Activated CD4-positive, alpha-beta T cell treated with anti-CD3 and anti-CD28 coated beads, Interleukin-2, amount 50 U/mL, for 24 hours (primary cell): Measurements from ENCODE around the gene SUGCT.

Experiments
- DNase-seq, 2 donors: peaks; one replicate each; pipeline ENCODE4 v3.0.0-alpha.2; 2020; ENCODE audit warnings: low read depth in 1 of 2, low spot score in 1 of 2

The SUGCT gene

DNA sequence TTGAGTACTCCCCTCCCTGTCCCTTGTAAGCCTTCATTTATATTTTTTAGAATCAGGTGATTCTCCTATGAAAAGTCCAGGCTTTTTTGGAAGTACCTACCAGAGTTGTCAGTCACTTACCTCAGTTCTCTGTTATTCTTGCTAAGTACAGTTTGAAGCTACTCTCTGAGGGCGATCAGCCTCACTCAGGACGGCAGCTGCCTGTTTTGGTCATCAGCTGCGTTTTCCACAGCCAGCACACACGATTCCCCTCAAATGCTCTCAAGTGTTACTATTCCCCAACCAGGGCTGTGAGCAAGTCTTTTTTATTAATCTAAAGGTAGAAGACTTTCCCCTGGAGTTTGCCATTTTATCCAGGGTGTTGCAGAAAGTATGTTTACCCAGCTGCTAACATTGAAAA, 328.6 kb downstream of the SUGCT start:
- no peak for DNase-seq

DNA sequence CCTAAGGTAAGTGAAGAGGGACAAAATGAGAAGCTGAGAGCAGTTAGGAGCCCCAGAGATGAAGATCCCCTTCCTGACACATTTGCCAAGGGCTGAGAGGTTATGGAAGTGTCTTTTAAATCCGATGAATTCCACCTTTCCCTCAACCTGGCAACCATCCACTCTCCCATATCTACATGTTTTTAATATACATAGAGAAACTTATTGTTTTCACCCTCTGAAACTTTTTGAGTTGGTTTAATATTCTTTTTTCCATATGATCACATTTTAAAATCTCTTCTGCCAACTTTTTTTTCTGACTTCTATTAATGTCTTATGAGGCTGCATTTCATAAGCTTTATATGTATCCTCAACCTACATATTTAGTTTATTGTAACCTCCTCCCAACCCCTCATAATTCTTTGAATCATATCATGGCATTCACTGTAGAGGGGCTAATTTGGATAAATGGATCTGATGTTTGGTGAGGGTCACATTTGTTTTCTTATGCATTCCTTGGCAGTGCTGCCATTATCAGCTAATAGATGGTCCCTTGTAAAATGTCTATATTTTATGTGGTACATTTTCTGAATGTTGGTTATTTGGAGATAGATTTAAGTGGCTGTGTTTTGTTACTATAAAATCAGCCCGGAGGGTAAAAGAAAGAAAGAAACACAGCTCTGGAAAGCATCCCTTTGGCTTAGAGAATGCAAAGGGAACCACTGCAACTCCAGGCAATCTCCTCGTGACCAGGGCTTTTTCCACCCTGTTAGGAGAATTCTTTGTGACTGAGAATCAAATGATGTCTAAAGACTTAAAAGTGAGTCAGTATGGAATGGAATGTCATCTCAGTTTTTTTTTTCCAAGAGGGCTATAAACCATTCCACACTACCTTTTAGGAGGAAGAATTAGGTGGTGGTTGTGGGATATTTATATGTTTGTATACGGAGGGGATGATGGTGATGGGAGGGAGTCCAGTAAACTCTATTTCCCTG, 334.4 kb downstream of the SUGCT start:
- DNase-seq = no peak

DNA sequence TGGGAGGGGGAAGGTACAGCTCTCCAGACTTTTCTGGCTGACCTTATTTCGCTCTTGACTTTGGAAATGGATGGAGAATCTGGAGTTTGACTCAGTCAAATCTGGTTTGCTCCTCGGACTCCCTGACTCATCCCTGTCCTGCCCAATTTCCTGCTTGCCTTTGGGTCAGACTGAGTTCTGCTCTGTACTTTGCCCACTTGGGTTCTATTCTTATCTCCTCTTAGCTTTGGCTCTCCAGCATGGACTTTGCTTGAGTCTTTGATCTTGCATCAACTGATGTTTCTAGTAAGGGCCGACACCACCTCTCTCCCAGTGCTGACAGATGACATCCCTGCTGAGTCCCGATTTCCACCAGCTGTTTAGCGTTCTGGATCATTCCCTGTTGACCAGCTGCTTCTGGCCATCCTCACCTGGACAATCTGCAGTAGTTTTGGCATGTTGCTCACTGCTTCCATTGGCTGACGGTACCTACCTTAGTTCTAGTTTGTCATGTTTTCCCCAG, 335.3 kb downstream of the SUGCT start:
- DNase-seq = no peak

DNA sequence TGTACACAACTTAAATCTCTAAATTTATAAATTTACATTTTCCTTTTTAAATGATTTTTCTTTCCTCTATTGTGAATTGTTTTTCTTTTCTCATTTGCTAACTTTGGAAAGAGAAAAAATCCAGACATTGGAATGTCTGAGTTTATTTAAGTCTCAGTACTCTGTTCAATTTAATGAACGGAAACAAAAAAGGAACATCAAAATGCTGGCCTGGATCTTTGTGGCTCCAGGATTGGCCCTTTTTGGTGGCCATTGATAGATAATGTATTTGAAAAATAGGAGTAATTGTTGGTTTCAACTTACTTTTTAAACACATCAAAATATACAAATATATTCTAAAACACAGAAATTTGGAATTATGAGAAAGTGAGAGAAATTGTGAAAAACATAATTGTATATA, 336.0 kb downstream of the SUGCT start:
- no peak for DNase-seq

DNA sequence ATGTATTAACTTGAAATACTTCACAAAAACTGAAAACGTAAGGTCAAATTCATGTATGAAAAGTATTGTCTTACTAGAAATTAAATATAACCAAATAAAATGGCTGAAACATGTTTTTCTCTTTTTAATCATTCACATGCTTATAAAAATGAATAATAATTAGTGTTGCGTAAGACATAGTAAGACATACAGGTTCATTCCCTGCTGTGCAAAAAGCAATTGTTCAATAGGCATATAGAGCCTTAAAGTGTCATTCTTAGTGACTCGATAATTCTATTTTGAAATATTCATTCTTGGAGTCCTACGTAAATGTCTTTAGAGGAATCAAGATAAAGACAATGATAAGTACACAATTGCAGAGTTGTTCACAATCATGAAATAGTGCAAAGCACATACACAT, 337.1 kb downstream of the SUGCT start:
- no peak for DNase-seq

DNA sequence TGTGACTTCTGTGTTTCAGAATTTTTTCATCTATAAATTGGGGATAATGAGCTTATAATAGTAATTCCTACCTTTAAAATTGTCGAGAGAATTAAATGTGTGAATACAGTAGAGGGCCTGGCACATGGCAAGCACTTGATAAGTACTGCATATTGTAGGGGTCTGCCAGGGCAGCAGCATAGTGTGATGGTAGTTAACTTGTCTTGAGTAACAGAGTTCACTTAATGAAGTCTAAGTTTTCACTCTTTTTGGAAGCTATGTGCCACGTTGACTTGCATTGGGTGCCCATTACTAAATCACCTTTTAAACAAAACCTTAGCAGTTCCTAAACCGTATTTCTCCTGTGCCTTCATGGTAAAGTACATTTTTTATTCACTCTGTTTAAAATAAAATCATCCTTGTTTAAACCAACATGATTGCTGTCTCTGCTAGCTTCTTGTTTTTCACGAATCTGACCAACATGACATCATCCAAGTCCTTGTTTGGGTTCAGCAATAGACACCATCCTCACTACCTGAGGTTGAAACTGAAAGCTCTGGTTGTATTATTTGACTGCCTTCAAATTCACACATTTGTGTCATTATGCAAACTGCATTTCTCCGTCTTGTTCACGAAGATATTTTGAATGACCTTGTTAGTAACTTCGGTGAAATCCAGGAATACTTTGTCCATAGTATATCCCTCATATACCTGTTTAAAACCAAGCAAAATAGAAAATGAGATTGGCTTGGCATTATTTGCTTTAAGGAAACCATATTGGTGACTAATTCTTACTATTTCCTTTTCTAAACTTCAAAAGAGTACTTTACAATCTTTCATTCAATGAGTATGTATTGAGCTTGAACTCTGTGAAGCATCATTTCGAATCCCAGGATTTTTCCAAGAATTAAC, 340.2 kb downstream of the SUGCT start:
- DNase-seq = no peak

DNA sequence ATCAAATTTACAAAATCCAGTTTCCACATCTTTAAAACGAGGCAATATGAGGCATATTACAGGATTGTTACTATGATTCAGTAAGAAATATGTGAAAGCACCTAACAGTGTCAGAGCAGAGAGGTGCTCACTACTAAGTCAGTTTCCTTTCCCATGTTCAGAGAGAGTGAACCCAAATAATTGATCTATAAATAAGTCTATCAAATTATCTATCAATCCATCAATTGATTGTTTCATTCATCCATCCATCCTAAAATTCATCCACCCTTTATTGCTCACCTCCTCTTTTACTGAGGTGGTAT, 340.8 kb downstream of the SUGCT start:
- no peak for DNase-seq

DNA sequence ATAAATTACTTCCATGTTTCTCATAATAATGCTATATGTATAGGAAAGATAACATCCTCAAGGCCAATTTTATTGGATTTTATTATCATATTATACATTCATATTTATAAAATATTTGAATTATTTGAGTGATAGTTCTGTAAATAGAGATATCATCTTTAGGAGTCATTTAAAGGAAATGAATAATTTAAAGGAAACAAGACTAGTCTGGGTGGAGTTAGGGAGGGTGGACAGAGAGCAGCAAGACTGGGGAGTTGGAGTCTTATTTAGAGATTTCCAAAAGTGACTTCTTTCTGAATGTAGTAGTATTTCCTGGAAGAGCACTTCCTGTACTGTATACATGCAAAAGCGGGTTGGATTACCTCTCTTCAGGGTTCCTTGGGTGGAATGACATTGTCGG, 342.3 kb downstream of the SUGCT start:
- no peak for DNase-seq

DNA sequence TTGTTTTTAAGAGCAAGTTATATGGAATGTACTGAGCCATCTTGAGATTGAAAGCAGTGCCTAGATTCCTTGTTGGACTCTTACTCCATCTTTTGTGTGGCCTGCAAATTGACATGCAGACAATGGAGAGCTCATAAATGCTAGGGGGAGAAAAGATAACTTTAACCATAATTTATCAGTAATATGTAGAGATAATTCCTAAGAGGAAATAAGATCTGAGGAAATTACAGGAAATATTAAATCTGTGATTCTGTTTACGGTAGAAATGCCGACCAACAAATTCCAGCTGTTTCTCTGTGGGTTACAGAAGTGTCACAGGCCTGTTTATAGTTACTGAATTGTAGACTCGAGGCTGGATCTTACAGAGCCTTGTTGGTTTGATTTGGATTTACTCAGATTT, 348.0 kb downstream of the SUGCT start:
- DNase-seq = no peak

DNA sequence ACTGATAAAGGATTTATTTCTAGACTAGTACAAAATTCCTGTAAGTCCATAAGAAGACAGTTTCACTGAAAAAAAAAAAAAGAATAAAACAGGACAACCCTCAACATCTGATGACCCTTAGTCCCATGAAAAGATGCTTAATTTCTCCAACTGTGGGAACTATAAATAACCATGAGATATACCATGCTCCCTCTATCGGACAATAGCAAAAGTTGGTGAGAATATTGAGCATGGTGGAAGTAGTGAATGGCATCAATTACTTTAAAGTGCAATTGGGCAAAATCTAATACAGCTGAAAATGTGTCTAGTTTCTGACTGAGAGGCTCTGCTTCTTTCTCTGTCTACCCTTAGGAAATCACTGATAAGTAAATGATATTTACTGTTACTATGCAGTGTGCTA, 348.8 kb downstream of the SUGCT start:
- DNase-seq = no peak

DNA sequence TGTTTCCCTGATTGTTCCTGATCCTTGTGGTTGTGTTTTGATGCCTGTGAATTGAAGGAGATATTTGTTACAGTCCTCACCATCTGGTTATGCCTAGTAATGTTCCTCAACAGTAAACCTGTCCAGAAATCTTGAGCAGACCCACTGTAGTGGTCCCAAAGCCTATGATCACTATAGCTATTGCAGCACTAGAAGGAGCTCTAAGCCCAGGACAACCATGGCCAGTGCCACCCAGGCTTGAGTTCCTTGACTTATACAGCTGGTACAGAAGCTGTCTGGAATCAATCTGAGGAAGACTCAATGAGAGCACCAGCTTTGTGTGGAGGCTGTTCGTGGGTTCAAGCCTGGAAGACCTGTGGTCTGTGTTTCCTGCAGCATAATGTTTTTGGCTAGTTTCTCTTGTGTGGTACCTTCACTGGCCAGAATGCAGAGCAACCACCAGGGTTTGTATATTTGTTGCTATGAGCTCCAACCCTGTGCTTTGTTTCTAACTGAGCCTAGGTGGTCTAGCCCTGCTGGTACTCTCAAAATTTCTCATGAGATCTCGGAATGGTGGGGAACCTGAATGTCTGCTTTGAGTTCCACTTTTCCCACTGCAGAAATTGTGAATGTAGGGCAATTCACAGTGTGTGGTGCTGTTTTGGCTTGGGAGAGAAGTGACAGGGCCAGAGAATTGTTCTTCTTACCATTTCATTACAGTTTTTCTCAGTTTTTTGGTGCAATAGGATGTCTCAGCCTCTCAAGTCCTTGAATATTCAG, 355.2 kb downstream of the SUGCT start:
- DNase-seq = no peak

DNA sequence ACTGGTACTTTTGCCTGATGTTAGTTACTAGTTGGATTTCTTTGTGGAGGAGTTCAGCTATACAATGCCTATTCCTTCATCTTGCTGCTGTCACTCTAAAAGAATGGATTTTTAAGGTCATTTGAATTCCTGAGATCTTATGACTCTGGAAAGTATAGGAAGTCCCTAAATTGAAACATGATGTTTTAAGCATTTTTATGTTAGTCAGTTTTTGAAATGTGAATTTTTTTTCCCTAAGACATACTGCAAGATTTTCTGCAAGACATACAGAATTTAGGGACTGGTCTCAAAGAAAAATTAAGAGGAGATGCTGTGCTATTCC, 355.8 kb downstream of the SUGCT start:
- DNase-seq = no peak

DNA sequence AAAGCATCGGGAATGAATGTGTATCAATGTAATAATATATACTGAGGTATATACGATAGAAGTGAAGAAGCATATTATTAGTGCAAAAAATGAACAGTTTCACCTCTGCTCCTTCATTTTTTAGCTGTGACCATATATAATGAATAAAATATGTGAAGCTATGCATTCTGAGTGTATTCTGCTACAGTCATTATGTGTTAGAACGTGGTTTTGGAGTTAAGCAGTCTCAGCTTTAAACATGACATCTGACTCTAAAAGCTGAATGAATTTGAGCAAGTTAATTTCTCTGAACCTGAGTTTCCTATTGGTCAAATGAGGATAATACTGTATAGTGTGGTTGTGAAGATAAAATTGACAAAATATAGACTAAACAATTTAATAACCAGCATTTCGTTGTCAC, 358.1 kb downstream of the SUGCT start:
- DNase-seq = no peak

DNA sequence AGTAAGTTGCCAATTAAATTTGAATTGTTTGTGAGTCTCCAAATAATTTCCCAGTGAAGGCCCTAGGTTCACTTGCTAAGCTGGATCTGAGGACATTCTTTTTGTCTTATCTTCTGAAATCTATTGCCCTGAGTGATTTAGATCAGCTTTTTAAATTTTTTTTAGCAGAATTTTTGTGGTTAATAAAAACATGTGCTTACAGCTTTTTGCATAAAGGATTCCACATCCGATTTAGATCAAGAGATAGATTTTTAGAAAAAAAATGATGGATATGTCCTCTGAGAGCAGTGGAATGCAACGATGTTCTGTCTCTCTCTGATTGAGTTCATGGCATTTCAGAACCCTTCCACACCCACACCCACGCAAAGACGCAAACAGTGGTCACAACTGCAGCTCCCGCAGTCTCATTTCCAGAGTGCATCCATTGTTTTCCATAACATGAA, 358.8 kb downstream of the SUGCT start:
- no peak for DNase-seq

DNA sequence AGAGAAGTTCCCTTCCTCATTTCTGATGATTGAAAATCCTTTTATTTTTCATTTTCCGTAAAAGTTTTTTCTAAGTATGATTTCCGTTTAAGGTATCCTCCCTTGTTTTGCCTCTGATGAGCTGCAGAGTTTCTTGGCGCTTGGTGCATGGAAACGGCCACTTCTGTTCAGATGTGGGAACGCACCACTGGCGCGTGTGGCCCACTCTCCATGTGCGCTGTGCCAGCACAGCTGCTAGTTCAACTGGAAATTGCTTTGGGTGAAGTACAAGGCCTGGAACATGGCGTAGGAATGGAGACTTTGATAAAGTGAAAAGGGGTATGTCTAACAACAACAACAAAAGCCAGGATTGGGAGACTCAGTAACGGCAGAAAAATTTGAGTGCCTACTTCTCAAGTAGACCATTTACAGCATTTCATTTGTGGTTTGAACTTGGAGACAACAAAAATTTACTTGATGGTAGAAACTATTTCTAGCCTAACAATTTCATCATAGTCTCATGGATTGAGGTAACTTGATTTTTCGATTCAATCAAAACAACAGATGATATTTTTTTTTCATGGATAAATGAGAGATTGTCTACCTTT, 364.2 kb downstream of the SUGCT start:
- no peak for DNase-seq

DNA sequence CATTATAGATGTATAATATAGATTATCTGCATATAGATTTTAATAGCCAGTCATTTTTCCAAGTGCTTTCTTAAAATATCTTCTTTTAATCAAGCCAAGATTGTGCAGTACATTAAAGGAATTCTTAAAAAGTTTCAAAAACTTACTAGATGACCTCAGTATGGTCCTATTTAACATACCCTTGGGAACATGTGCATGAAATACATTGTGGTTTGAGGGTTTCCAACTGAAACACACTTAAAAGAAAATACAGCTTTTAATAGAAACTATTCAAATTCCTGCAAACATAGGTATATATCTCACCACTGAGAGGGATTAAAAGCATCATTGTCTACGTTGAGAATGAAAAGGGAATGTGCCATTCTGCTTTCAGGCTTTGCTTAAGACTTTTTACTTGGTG, 364.9 kb downstream of the SUGCT start:
- DNase-seq = no peak

DNA sequence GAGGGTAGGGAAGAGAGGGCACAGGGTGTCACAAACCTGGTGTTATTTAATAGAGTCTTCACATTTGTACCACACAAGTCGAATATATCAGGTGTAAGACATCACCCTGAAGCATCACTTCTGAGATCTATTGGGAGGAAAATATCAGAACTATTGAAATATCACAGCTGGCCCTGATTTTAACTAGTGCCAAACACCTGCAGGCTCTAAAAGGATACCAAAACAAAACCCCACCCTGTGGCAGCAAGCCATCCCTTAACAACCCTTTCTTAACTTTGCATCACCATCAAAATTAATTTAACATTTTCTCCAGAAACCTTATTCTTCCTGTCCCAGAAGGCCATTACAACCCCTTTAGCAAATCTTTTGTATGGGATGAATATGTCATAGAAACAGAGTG, 365.4 kb downstream of the SUGCT start:
- DNase-seq = no peak

DNA sequence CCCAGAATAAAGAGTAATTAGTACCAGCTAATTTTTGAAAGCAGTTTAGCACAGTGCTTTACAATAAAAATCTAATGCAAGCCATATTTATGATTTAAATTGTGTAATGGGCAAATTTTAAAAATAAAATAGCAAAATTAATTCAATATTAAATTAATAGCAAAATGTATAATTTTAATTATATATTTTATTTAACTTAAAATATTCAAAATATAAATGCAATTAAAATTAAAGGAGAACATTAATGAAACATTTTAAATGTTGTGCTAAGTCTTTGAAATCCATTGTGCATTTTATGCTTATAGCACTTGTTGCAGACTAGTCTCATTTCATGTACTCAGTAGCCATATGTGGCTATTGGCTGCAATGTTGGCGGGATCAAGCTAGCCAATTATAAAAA, 367.6 kb downstream of the SUGCT start:
- no peak for DNase-seq

DNA sequence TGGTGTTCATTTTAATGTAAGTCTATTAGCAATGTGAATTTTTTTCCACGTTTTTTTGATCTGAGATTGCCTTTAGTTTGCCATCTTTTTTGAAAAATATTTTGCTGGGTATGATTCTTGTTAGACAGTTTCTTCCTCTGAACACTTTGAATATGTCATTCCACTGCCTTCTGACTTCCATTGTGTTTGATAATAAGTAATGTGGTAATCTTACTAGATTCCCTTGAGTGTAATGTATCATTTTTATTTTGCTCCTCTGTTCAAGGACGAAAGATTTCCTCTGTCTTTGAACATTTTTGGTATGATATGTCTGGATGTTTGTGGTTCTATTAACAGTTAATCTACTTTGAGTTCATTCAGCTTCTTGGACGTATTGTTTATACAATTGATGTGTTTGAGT, 371.4 kb downstream of the SUGCT start:
- DNase-seq = no peak

DNA sequence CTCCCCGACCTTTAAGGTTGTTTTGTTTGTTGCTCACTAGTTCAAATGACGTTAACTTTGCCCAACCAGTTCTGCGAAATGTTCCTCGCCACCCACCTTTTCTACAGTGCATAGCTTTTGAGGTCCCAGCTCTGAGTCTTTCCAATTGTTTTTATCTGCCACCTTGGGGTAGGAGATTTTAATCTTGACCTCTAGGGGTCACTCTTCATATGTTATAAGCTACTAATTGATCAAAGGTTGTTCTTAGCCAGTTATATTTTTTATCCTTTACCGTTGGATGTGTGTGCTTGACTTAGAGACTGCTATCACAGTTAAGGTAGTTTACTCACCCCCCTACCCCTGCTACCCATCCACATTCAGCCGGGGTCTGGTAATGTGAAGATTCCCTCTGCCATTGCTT, 372.4 kb downstream of the SUGCT start:
- no peak for DNase-seq
